Endothelial cell of umbilical vein (primary cell): ENCODE results near the gene SSC4D.

Experiments
- CTCF ChIP-seq, 2 donors: IDR thresholded peaks; 1 replicate in 1 of 2; 2 replicates in 1 of 2; pipeline ENCODE4 v1.5.1; 2011; ENCODE audit warnings: low read length in 2 of 2, mild to moderate bottlenecking in 2 of 2, moderate library complexity in 2 of 2, control low read depth in 1 of 2, inconsistent platforms in 1 of 2, low read depth in 1 of 2; ENCODE audit not compliant: insufficient read depth in 1 of 2; ENCODE audit errors: extremely low read depth in 1 of 2
- MYC ChIP-seq: IDR thresholded peaks from one replicate; pipeline ENCODE4 v1.6.1; 2011; ENCODE audit warnings: mild to moderate bottlenecking, low read depth, low read length

GRCh38 chr7:76371396-76371795, 38.1 kb downstream of the SSC4D start:
- TF ChIP-seq MYC (no peak), CTCF (IDR thresholded peaks at IDR 0.05; ENCODE audit: extremely low read depth in 1 of 2, insufficient read depth in 1 of 2, low read depth in 1 of 2, low read length in 2 of 2) (no peak)
